EL (cell line): ENCODE measurements around the gene SERBP1.
A peak's percentile ranks its signal among the peaks of the same experiment; 100 is the strongest.
"Not testable (repeated sequence)": the region's sequence is repeated elsewhere in the genome, so short reads cannot be mapped to it uniquely, and the experiment has no call there.

Experiments used
- DNase-seq: peaks from one replicate; pipeline ENCODE4 v3.0.0-alpha.2; 2016

The SERBP1 gene

DNA sequence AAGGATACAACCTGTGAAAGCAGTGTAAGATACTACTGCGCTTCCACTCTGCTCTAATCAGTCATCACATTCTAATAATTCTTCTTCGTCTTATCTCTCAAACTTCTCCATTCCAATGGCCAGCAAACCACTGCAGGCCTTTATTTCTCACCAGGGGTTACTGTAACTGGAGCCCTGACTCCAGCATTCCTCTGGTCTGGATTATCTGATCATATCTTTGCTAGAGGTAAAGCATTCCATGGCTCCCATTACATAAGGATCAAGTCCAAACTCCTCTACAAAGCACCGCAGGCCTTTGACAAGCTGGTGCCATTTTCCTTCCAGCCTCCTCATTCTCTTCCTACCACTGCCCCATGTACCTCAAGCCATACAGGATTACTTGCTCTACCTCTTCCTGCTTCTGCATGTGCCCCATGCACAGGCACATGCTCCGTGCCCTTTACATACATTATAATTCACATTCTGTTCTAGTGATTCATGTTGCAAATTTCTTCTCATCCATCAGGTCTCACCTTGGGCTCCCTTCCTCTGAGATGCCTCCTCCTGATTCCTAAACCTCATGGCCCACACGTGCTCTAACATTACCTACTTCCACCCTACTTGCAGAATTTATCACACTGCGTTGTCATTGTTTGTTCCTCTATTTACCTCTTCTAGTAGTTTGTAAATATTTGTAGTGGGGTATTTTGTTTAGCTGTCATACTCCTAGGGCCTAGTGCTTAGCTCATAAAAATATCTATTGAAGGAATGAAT, 9.3 kb upstream of the SERBP1 start:
- DNase-seq: no peak

- no peak for DNase-seq
Observed at GRCh38 chr1:67437961-67438360, 7.8 kb upstream of the SERBP1 start.

GRCh38 chr1:67436511-67437055, 6.4 kb upstream of the SERBP1 start:
- no peak for DNase-seq

GRCh38 chr1:67434491-67434890, 4.3 kb upstream of the SERBP1 start:
- no peak for DNase-seq

- DNase-seq: no peak
Observed at GRCh38 chr1:67433837-67434236, 3.6 kb upstream of the SERBP1 start.

DNA sequence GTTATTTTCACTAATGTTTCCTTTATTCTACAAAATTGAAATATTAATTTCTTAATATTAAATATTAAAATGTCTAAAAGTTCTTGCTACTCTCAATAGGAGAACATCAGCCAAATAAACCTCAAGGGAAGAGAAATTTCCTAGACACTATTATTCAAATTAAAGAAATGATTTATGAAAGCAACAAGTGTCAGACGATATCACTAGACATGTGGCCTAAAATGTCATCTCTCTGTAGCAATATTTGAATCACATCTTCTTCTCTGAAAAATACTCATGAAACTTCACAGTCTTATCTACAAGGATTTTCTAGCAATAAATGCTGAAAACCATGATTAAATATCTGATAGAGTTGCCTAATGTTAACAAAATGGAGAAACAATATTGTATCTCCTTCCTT, 2.5 kb upstream of the SERBP1 start:
- no peak for DNase-seq

DNA sequence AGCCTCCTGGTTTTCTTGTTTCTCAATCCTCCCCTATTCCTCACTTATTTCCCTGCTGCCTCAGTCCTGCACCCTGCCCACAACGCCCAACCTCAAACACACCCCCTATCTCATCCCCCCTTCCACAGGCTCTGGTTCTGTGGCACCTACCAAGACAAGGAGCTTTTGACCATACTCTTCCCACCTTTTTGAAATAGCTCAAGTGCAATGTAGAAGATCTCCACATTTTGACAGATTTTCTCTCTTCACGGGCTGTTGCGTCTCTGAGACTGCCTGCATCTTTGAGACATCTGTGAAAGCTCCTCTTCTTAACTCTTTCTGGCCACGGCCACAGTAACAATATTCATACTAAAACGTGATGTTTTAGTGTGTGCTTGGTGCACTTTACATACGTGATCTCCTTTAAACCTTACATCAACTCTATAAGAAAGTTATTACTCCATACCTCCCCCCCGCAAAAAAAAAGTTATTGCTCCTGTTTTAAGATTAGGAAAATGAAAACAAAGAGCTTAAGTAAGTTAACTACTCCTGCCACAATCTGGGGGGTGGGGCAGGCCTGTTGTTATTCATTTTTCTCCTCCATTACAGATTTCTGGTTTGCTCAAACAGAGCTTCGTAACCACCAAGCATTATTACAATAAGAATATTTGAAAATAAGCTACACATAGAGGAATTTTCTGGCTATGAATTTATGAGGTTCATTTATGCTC, 1.8 kb upstream of the SERBP1 start:
- no peak for DNase-seq

GRCh38 chr1:67431156-67431765, 1.1 kb upstream of the SERBP1 start:
- no peak for DNase-seq

GRCh38 chr1:67429528-67430357, 459 bp downstream of the SERBP1 start:
- peak; percentile 21 for DNase-seq

GRCh38 chr1:67429011-67429527, 1.1 kb downstream of the SERBP1 start:
- DNase-seq: peak; percentile 22

- DNase-seq: no peak
Observed at GRCh38 chr1:67427947-67428346, 2.3 kb downstream of the SERBP1 start.

DNA sequence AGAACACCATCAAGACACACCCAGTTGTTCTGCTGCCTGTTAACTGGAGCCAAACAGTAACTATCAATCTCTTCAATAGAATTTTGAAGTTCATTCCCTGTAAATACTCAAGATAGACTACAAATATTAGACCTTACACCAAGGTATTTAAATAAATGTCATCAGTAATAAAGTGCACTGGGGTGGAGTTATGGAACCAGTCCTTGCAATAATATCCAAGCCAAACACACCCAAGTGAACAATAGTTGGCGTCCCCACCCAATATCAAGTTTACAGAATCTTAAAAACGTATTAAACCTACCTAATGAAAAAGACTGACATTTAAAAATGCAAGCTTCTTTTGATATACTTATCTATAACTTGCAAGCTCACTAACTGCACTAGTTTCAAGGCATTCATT, 2.7 kb downstream of the SERBP1 start:
- no peak for DNase-seq

DNA sequence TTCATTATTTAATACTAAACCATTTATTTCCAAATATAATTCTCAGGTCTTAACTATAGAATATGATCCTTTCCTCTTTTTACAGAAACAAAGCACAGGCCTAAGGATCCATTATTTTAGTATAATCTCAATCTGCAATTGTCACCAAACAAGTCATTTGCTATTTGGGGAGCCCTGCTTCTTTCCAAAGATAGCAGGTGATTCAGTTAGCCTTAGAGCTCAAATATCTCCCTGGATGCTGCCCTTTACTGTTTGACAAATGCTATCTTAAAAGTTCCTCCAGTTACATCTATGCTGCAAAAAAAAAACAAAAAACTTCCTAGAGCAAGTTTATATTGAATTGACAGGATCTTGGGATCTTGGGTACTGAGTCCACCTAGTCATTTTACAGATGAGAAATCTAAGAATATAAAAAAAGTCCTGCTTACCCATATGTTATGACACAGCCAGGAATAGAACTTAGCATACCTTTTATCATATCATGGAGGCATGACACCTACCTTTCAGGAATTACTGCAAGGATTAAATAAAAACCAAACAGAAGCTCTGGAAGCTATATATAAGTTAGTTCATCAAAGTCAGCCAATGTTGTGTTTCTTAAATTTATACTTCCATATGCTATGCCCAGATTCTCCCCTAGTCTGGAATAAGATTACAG, 9.2 kb downstream of the SERBP1 start:
- no peak for DNase-seq

DNA sequence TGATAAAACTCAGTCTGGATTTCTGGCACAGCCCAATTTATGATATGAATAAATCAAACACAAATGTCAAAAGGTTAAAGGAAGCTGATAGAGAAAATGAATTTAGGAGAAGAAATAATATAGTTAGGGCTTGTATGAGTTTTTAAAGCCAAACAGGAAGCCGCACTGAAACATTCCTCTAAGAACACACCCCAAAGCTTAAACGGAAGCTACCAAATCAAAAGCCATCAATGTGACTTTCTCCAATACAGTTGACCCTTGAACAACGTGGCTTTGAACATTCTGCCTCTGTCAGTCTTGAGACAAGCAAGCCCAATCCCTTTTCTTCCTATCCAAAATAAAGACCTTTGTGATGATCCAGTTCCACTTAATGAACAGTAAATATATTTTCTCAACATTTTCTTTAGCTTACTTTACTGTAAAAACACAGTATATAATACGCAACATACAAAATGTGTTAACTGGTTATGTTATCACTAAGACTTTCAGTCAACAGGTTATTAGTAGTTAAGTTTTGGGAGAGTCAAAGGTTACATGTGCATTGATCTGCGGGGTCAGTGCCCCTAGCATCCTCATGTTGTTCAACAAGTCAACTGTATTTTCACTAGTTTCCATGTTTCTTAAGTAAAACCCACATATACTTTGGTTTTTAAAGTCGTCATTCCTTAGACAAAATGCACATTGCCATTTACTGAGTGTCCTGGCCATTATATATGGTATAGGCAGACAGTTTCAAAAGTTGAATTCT, 11.2 kb downstream of the SERBP1 start:
- DNase-seq: no peak

DNA sequence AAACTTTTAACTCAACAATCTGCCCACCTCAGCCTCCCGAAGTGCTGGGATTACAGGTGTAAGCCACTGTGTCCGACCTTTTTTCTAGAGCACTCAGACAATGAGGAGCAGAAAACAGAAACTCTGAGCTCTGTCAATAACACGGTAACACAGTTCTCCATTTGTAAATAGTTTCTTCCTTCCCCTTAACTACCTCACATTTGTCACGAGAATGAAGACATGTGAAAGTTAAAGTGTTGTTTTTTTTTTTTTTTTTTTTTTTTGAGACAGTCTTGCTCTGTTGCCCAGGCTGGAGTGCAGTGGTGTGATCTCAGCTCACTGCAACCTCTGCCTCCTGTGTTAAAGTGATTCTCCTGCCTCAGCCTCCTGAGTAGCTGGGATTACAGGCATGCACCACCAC, 12.5 kb downstream of the SERBP1 start:
- DNase-seq: not testable (repeated sequence)

DNA sequence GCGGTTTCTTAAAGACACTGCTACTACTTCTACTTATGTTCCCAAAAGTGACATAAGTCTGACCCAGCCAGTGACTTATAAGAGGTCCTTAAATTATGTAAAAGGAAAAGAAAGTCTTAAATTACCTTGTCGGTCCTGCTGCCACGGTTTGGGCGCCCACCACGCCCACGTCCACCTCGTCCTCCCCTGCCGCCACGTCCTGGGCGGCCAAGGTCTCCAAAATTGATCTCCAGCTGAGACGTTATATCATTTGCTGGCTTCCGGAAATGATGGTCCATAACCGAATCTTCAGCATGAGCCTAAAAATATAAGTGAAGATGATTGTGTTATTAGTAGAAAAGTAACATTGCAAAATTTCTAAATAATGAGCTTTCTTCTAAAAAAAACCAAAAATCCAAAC, 15.2 kb downstream of the SERBP1 start:
- DNase-seq: no peak

- DNase-seq: no peak
Observed at GRCh38 chr1:67414574-67414973, 15.6 kb downstream of the SERBP1 start.

- not testable (repeated sequence) for DNase-seq
Observed at GRCh38 chr1:67413101-67413500, 17.1 kb downstream of the SERBP1 start.

DNA sequence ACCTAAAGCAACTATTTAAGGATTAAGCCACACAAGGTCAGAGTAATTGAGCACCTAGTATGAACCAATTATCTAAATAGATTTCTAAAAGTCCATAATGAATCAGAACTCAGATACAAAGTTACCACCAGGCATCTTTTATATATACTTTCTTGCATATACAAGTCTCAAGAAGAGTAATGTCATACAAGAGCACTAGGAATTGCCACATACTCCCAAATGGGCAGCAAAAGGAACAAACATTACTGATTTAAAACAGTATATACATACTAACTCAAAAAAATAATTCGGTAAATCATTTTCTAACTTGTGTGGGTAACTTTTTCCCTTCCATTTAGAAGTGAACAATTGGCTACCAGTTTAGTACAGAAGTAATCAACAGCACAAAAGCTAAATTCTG, 22.1 kb downstream of the SERBP1 start:
- DNase-seq: no peak

- DNase-seq: no peak
Observed at GRCh38 chr1:67407498-67407897, 22.7 kb downstream of the SERBP1 start.
